ENCODE results near the gene LHCGR. TPM values are rescaled to one million over a fixed set of nuclear protein-coding genes. Genes with fewer than 3 reads are reported as not detected.

LHCGR gene
- total RNA-seq, 1 donor from 2014 or later, result not detected

GRCh38 chr2:48725696-48726494 is 29.6 kb downstream of the LHCGR start:
- H3K27ac Mint-ChIP-seq, result no peak overlapping the region
- ChIA-PET CTCF (no interaction called here), POLR2A (no interaction called here)
- no peak for TF ChIP-seq CTCF (IDR thresholded peaks at IDR 0.05)
- no peaks in the 10 kb centered on the region for H3K9me3 Mint-ChIP-seq
- no peaks in the 10 kb centered on the region for H3K4me1 Mint-ChIP-seq
- H3K36me3 Mint-ChIP-seq (ENCODE audit: low read depth), result no peaks in the 10 kb centered on the region
- ATAC-seq (ENCODE audit: low read depth), result no peak
- no peaks in the 10 kb centered on the region for H3K27me3 Mint-ChIP-seq
- DNase-seq, result no peak
- no peak overlapping the region for H3K4me3 Mint-ChIP-seq
- intact Hi-C loops (cut with micrococcal nuclease), result no loop called here

GRCh38 chr2:48724278-48724677 is 31.2 kb downstream of the LHCGR start:
- no peaks in the 10 kb centered on the region for H3K9me3 Mint-ChIP-seq
- H3K27me3 Mint-ChIP-seq, result peaks cover 3% of the 10 kb centered on the region
- POLR2A ChIA-PET, result no interaction called here
- DNase-seq, result no peak
- no peaks in the 10 kb centered on the region for H3K36me3 Mint-ChIP-seq (ENCODE audit: low read depth)
- intact Hi-C loops (cut with micrococcal nuclease), result no loop called here
- ATAC-seq (ENCODE audit: low read depth), result no peak
- CTCF ChIA-PET, result no interaction called here
- no peak overlapping the region for H3K27ac Mint-ChIP-seq
- no peak overlapping the region for H3K4me3 Mint-ChIP-seq
- no peak for TF ChIP-seq CTCF (IDR thresholded peaks at IDR 0.05)
- no peaks in the 10 kb centered on the region for H3K4me1 Mint-ChIP-seq

DNA sequence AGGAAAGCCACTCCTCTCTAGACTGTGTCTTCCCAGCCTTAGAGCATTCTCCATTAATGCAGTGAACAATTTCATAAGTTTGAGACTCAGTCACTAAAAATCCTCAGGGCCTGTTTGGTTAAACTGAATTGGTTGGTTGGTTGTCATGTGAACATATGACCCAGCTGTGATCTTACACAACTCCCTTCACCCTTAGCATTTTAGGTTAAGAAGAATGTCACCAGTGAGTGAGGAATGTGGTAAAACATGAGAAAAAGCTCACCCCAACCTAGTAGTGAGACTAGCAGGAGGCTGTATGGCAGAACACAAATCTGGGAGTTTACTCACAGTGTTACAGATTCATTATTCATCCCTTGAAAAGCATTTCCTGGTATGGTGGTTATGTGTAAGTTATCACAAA is 32.4 kb downstream of the LHCGR start:
- no peak for TF ChIP-seq CTCF (IDR thresholded peaks at IDR 0.05)
- ATAC-seq (ENCODE audit: low read depth), result no peak
- H3K36me3 Mint-ChIP-seq (ENCODE audit: low read depth), result no peaks in the 10 kb centered on the region
- no peaks in the 10 kb centered on the region for H3K4me1 Mint-ChIP-seq
- no peak for DNase-seq
- CTCF ChIA-PET, result interaction anchor here (0.5 kb wide), 1 partner anchor 9 kb away, joined by 4 read pairs; no protein-coding TSS in a partner anchor
- no peak overlapping the region for H3K27ac Mint-ChIP-seq
- intact Hi-C loops (cut with micrococcal nuclease), result no loop called here
- peaks cover 3% of the 10 kb centered on the region for H3K27me3 Mint-ChIP-seq
- H3K4me3 Mint-ChIP-seq, result no peak overlapping the region
- no peaks in the 10 kb centered on the region for H3K9me3 Mint-ChIP-seq
- POLR2A ChIA-PET, result no interaction called here

DNA sequence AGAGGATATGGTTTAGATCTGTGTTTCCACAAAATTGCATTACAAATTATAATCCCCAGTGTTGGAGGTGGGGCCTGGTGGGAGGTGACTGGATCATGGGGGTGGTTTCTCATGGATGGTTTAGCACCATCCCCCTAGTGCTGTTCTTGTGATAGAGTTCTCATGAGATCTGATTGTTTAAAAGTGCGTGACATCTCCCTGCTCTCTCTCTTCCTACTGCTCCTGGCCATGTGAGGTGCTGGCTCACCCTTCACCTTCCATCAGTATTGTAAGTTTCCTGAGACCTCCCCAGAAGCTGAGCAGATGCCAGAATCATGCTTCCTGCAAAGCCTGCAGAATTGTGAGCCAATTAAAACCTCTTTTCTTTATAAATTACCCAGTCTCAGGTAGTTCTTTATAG is 33.1 kb downstream of the LHCGR start:
- H3K4me3 Mint-ChIP-seq, result no peak overlapping the region
- intact Hi-C loops (cut with micrococcal nuclease), result no loop called here
- ChIA-PET POLR2A (no interaction called here), CTCF (no interaction called here)
- TF ChIP-seq CTCF (IDR thresholded peaks at IDR 0.05), result no peak
- DNase-seq, result no peak
- no peaks in the 10 kb centered on the region for H3K4me1 Mint-ChIP-seq
- ATAC-seq (ENCODE audit: low read depth), result no peak
- H3K9me3 Mint-ChIP-seq, result no peaks in the 10 kb centered on the region
- H3K27ac Mint-ChIP-seq, result no peak overlapping the region
- H3K27me3 Mint-ChIP-seq, result peaks cover 3% of the 10 kb centered on the region
- H3K36me3 Mint-ChIP-seq (ENCODE audit: low read depth), result no peaks in the 10 kb centered on the region

DNA sequence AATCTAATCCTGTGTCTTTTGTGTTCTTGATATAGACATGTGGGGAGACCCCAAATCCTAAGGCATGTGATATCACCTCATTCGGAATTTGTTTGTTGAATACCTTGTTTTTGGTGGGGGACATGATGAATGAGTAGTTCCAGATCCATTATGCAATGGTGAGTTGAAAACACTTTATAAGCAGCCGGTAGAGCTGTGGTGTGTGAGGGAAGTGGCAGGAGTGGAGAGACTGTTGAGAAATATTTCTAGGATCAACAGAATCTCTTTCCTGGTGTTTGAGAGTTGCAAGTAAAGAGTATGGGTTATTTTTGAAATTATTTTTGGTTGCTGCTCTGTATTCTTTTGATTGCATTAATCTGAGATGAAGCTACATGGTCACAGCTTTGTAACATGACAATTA is 34.4 kb downstream of the LHCGR start:
- H3K4me1 Mint-ChIP-seq, result no peaks in the 10 kb centered on the region
- no peak overlapping the region for H3K4me3 Mint-ChIP-seq
- POLR2A ChIA-PET, result no interaction called here
- CTCF ChIA-PET, result no interaction called here
- intact Hi-C loops (cut with micrococcal nuclease), result no loop called here
- no peaks in the 10 kb centered on the region for H3K36me3 Mint-ChIP-seq (ENCODE audit: low read depth)
- no peak for ATAC-seq (ENCODE audit: low read depth)
- no peak overlapping the region for H3K27ac Mint-ChIP-seq
- H3K9me3 Mint-ChIP-seq, result no peaks in the 10 kb centered on the region
- DNase-seq, result no peak
- peaks cover 6% of the 10 kb centered on the region for H3K27me3 Mint-ChIP-seq
- no peak for TF ChIP-seq CTCF (IDR thresholded peaks at IDR 0.05)
